AG04449 (cell line): ENCODE results near the gene TECPR1.

Experiments
- CTCF ChIA-PET: fragments of 350-600 bp; formaldehyde crosslinking; extraction: SDS; loops from one replicate; lab custom pipeline; 2021; ENCODE audit warnings: antibody characterized with exemption; lab: Yijun Ruan, JAX
- POLR2A ChIA-PET: fragments of 400-600, 350-600 bp; formaldehyde crosslinking; extraction: SDS; loops from one replicate; lab custom pipeline; 2020; ENCODE audit warnings: antibody characterized with exemption, inconsistent platforms; lab: Yijun Ruan, JAX
- DNase-seq: peaks from one replicate; pipeline ENCODE4 v3.0.0-alpha.2; 2010; ENCODE audit warnings: low read depth, low spot score
- H3K4me3 ChIP-seq: 2 replicates; pipeline ENCODE4 v1.5.1; 2011; ENCODE audit warnings: low read depth, mild to moderate bottlenecking, control low read depth, low read length
- TF ChIP-seq, protein P1 (sequence below): IDR thresholded peaks from one replicate; pipeline ENCODE4 v1.5.1; 2011; ENCODE audit warnings: mild to moderate bottlenecking, moderate library complexity, low read length, control low read depth, inconsistent platforms; ENCODE audit not compliant: insufficient read depth; ENCODE audit errors: missing control alignments

TECPR1 gene, protein sequence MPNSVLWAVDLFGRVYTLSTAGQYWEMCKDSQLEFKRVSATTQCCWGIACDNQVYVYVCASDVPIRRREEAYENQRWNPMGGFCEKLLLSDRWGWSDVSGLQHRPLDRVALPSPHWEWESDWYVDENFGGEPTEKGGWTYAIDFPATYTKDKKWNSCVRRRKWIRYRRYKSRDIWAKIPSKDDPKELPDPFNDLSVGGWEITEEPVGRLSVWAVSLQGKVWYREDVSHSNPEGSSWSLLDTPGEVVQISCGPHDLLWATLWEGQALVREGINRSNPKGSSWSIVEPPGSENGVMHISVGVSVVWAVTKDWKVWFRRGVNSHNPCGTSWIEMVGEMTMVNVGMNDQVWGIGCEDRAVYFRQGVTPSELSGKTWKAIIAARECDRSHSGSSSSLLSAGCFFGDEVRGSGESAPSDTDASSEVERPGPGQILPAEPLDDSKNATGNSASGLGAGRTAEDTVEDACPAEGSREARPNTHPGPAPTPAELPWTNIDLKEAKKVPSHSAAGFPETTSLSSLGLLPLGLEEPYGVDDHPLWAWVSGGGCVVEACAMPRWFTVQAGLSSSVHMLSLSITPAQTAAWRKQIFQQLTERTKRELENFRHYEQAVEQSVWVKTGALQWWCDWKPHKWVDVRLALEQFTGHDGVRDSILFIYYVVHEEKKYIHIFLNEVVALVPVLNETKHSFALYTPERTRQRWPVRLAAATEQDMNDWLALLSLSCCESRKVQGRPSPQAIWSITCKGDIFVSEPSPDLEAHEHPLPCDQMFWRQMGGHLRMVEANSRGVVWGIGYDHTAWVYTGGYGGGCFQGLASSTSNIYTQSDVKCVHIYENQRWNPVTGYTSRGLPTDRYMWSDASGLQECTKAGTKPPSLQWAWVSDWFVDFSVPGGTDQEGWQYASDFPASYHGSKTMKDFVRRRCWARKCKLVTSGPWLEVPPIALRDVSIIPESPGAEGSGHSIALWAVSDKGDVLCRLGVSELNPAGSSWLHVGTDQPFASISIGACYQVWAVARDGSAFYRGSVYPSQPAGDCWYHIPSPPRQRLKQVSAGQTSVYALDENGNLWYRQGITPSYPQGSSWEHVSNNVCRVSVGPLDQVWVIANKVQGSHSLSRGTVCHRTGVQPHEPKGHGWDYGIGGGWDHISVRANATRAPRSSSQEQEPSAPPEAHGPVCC

GRCh38 chr7:98251601-98252424 lies at the start of gene TECPR1:
Gene TECPR1, minus strand, starts transcription at chr7:98252232. Its CDS starts 6,086 bp downstream, at chr7:98246146.
- TF ChIP-seq, protein P1, sequence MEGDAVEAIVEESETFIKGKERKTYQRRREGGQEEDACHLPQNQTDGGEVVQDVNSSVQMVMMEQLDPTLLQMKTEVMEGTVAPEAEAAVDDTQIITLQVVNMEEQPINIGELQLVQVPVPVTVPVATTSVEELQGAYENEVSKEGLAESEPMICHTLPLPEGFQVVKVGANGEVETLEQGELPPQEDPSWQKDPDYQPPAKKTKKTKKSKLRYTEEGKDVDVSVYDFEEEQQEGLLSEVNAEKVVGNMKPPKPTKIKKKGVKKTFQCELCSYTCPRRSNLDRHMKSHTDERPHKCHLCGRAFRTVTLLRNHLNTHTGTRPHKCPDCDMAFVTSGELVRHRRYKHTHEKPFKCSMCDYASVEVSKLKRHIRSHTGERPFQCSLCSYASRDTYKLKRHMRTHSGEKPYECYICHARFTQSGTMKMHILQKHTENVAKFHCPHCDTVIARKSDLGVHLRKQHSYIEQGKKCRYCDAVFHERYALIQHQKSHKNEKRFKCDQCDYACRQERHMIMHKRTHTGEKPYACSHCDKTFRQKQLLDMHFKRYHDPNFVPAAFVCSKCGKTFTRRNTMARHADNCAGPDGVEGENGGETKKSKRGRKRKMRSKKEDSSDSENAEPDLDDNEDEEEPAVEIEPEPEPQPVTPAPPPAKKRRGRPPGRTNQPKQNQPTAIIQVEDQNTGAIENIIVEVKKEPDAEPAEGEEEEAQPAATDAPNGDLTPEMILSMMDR = no peak
- CTCF ChIA-PET = interaction anchor here (1.0 to 2.5 kb wide), 5 partner anchors 9 to 149 kb away, joined by 4 to 14 read pairs (median 8); partner anchors contain the start of gene BAIAP2L1
- POLR2A ChIA-PET = no interaction called here
- no peak for DNase-seq
- peak within 1 kb of the TSS; percentile 96 for H3K4me3 ChIP-seq

- DNase-seq = no peak
- ChIA-PET CTCF (interaction anchor here (1.6 to 2.1 kb wide), 2 partner anchors 8 to 101 kb away, joined by 6 to 13 read pairs; partner anchors contain the start of gene BAIAP2L1), POLR2A (no interaction called here)
- TF ChIP-seq, protein P1 = no peak
- no peak overlapping the region for H3K4me3 ChIP-seq
These were observed 48.8 kb upstream of the TECPR1 start for GRCh38 chr7:98300595-98301372.

- TF ChIP-seq, protein P1 = no peak
- DNase-seq = no peak
- ChIA-PET CTCF (interaction anchor here (1.0 to 3.5 kb wide), 3 partner anchors 10 to 544 kb away, joined by 3 to 17 read pairs (median 7); partner anchors contain the start of gene BAIAP2L1), POLR2A (interaction anchor here (1.1 kb wide), 1 partner anchor 103 kb away, joined by 3 read pairs; the partner anchor contains the start of gene BAIAP2L1)
- H3K4me3 ChIP-seq = no peak overlapping the region
These were observed 45.7 kb upstream of the TECPR1 start for GRCh38 chr7:98297626-98298286.

GRCh38 chr7:98296833-98297232 lies 44.8 kb upstream of the TECPR1 start:
- CTCF ChIA-PET = interaction anchor here (1.7 to 3.5 kb wide), 2 partner anchors 105 to 544 kb away, joined by 6 to 17 read pairs; partner anchors contain the start of gene BAIAP2L1

More at GRCh38 chr7:98296833-98297232, 44.8 kb upstream of the TECPR1 start:
- no peak for DNase-seq
- POLR2A ChIA-PET = no interaction called here
- H3K4me3 ChIP-seq = no peak overlapping the region
- TF ChIP-seq, protein P1 = no peak
